PFSK-1 (cell line): ENCODE measurements around the gene ACOX1.

Experiments
- POLR2AphosphoS5 ChIP-seq: IDR thresholded peaks from 2 replicates; pipeline ENCODE4 v1.6.1; 2012; ENCODE audit warnings: low read depth, mild to moderate bottlenecking, control low read depth, low read length, moderate library complexity
- REST ChIP-seq, 2 experiments: IDR thresholded peaks; 2 replicates each; pipeline versions ENCODE4 v1.6.1 to v1.8.0; 2011 to 2012; ENCODE audit warnings: low read depth in 2 of 2, low read length in 2 of 2, control low read depth in 1 of 2, inconsistent platforms in 1 of 2, mild to moderate bottlenecking in 1 of 2, moderate library complexity in 1 of 2; ENCODE audit not compliant: insufficient read depth in 1 of 2
- TAF1 ChIP-seq: IDR thresholded peaks from 2 replicates; pipeline ENCODE4 v1.6.1; 2012; ENCODE audit warnings: low read length, control low read depth, borderline replicate concordance; ENCODE audit not compliant: insufficient read depth

- TF ChIP-seq TAF1 (no peak), POLR2AphosphoS5 (no peak), REST (IDR thresholded peaks at IDR 0.05; ENCODE audit: insufficient read depth in 1 of 2, low read depth in 2 of 2, low read length in 2 of 2) (no peak)
These were observed 58.9 kb downstream of the ACOX1 start for GRCh38 chr17:75920045-75920560.
